Colon (tissue), 2 donors: ENCODE data around the gene ISYNA1.

Experiments used
- FAIRE-seq: peaks from 2 replicates; lab custom pipeline; 2012; peaks lifted over from hg19 to GRCh38; lab: Jason Lieb, UNC
- donor health status: control.
- donor health status: control.

ISYNA1 gene

GRCh38 chr19:18437491-18438330, at the start of gene ISYNA1:
Gene ISYNA1 (minus strand): TSS chr19:18438133. CDS start chr19:18437979, 154 bp downstream.
- no peak for FAIRE-seq

- FAIRE-seq, result no peak
Observed at GRCh38 chr19:18486746-18487145, 48.8 kb upstream of the ISYNA1 start.

- no peak for FAIRE-seq
Observed at GRCh38 chr19:18484992-18485391, 47.1 kb upstream of the ISYNA1 start.

GRCh38 chr19:18483119-18483890, 45.4 kb upstream of the ISYNA1 start:
- no peak for FAIRE-seq

GRCh38 chr19:18481505-18482222, 43.7 kb upstream of the ISYNA1 start:
- no peak for FAIRE-seq

- FAIRE-seq, result no peak
Observed at GRCh38 chr19:18480006-18480691, 42.2 kb upstream of the ISYNA1 start.

GRCh38 chr19:18478545-18479311, 40.8 kb upstream of the ISYNA1 start:
- no peak for FAIRE-seq

GRCh38 chr19:18477974-18478373, 40.0 kb upstream of the ISYNA1 start:
- FAIRE-seq, result no peak

- FAIRE-seq, result no peak
Observed at GRCh38 chr19:18477042-18477779, 39.3 kb upstream of the ISYNA1 start.

- FAIRE-seq, result no peak
Observed at GRCh38 chr19:18476507-18477041, 38.6 kb upstream of the ISYNA1 start.

- FAIRE-seq, result no peak
Observed at GRCh38 chr19:18475762-18476331, 37.9 kb upstream of the ISYNA1 start.

GRCh38 chr19:18475004-18475453, 37.1 kb upstream of the ISYNA1 start:
- no peak for FAIRE-seq

GRCh38 chr19:18474366-18474887, 36.5 kb upstream of the ISYNA1 start:
- no peak for FAIRE-seq

- no peak for FAIRE-seq
Observed at GRCh38 chr19:18473706-18474087, 35.8 kb upstream of the ISYNA1 start.

GRCh38 chr19:18473003-18473705, 35.2 kb upstream of the ISYNA1 start:
- no peak for FAIRE-seq

- FAIRE-seq, result no peak
Observed at GRCh38 chr19:18470787-18471186, 32.9 kb upstream of the ISYNA1 start.

- no peak for FAIRE-seq
Observed at GRCh38 chr19:18469069-18469846, 31.3 kb upstream of the ISYNA1 start.

- no peak for FAIRE-seq
Observed at GRCh38 chr19:18468517-18468916, 30.6 kb upstream of the ISYNA1 start.
